Measurements from ENCODE around the gene COL25A1.

DNA sequence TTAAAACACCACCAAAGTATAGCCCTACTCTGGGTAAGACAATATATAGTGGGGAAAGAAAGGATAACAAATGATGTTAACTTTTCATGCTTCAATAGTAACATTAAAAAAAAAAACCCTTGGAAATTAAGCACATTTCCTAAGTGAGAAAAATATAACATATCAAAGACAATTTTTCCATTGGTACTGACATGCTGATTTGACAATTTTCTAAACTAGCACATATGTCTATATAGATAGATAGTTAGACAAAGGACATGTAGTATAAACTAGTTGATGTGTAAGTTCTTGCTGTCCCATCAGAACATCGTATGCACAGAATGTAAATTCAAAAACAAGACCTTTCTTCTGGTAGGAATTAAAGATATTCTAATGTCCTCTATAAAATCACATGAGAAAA lies 492.4 kb downstream of the COL25A1 start:
- TF ChIP-seq, protein P1, sequence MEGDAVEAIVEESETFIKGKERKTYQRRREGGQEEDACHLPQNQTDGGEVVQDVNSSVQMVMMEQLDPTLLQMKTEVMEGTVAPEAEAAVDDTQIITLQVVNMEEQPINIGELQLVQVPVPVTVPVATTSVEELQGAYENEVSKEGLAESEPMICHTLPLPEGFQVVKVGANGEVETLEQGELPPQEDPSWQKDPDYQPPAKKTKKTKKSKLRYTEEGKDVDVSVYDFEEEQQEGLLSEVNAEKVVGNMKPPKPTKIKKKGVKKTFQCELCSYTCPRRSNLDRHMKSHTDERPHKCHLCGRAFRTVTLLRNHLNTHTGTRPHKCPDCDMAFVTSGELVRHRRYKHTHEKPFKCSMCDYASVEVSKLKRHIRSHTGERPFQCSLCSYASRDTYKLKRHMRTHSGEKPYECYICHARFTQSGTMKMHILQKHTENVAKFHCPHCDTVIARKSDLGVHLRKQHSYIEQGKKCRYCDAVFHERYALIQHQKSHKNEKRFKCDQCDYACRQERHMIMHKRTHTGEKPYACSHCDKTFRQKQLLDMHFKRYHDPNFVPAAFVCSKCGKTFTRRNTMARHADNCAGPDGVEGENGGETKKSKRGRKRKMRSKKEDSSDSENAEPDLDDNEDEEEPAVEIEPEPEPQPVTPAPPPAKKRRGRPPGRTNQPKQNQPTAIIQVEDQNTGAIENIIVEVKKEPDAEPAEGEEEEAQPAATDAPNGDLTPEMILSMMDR (IDR thresholded peaks at IDR 0.05; ENCODE audit: insufficient read depth, low read depth, low read length) = no peak
- TF ChIP-seq EZH2 (IDR thresholded peaks at IDR 0.05; ENCODE audit: insufficient read depth, low read length) = no peak

Measured in astrocyte (in vitro differentiated cells and primary cell).